H1 (cell line): ENCODE results near the gene MARK1. TPM values are rescaled to one million over a fixed set of nuclear protein-coding genes. Genes with fewer than 3 reads are reported as not detected.

ENCODE experiments used
- CTCF ChIA-PET: fragments of 300-600 bp; sonication (Branson Sonifier 250); formaldehyde crosslinking; loops from one replicate; lab custom pipeline; 2021; ENCODE audit not compliant: partially characterized antibody; lab: Charles Lee
- POLR2A ChIA-PET: fragments of 300-600 bp; sonication (Branson Sonifier 250); formaldehyde crosslinking; loops from one replicate; lab custom pipeline; 2021; ENCODE audit warnings: inconsistent platforms; ENCODE audit not compliant: partially characterized antibody; lab: Charles Lee
- DNase-seq, 2 experiments: peaks; one replicate each; pipeline versions ENCODE4 v3.0.0 to v3.0.0-alpha.2; 2010 to 2022; ENCODE audit warnings: low spot score in 2 of 2, low read depth in 1 of 2, mixed read lengths in 1 of 2
- FAIRE-seq: peaks from 2 replicates; lab custom pipeline; 2011; peaks lifted over from hg19 to GRCh38; lab: Jason Lieb, UNC
- H2AFZ ChIP-seq: 2 replicates; pipeline ENCODE4 v1.8.1; 2012; ENCODE audit warnings: low read length, inconsistent platforms
- H2AK5ac ChIP-seq: 2 replicates; pipeline ENCODE4 v1.6.1; 2013; ENCODE audit warnings: low read depth, low read length
- H2BK120ac ChIP-seq: replicated peaks from 2 replicates; pipeline ENCODE3; 2013; ENCODE audit warnings: low read depth, low read length, inconsistent platforms
- H2BK12ac ChIP-seq: 2 replicates; pipeline ENCODE4 v1.6.1; 2013; ENCODE audit warnings: low read depth, low read length
- H2BK15ac ChIP-seq: 2 replicates; pipeline ENCODE4 v1.6.1; 2013; ENCODE audit warnings: low read length
- H2BK20ac ChIP-seq: 2 replicates; pipeline ENCODE4 v1.6.1; 2013; ENCODE audit warnings: low read length
- H2BK5ac ChIP-seq: 2 replicates; pipeline ENCODE4 v1.6.1; 2013; ENCODE audit warnings: low read depth, low read length
- H3K14ac ChIP-seq: 2 replicates; pipeline ENCODE4 v1.6.1; 2013; ENCODE audit warnings: inconsistent platforms; ENCODE audit not compliant: insufficient read length
- H3K18ac ChIP-seq: 2 replicates; pipeline ENCODE4 v1.6.1; 2013; ENCODE audit warnings: low read length; ENCODE audit errors: extremely low read depth
- H3K23ac ChIP-seq: 2 replicates; pipeline ENCODE4 v1.6.1; 2013; ENCODE audit warnings: inconsistent platforms; ENCODE audit not compliant: insufficient read length
- H3K23me2 ChIP-seq: 2 replicates; pipeline ENCODE4 v1.6.1; 2013; ENCODE audit warnings: low read depth, low read length
- H3K27ac ChIP-seq: 2 replicates; pipeline ENCODE4 v1.6.1; 2011; ENCODE audit warnings: low read depth, low read length, inconsistent platforms
- H3K27me3 ChIP-seq, 4 experiments: replicated peaks in 1 of 4; 1 replicate in 1 of 4; 2 replicates in 3 of 4; pipeline versions ENCODE4 v1.6.1 to v1.8.1; 2011 to 2013; ENCODE audit warnings: low read length in 3 of 4, mild to moderate bottlenecking in 3 of 4, inconsistent platforms in 2 of 4, mixed read lengths in 2 of 4, moderate library complexity in 1 of 4; ENCODE audit not compliant: control insufficient read depth in 3 of 4, insufficient read depth in 3 of 4; ENCODE audit errors: extremely low read depth in 1 of 4
- H3K36me3 ChIP-seq, 4 experiments: 2 replicates each; pipeline versions ENCODE4 v1.6.1 to v1.8.1; 2011 to 2013; ENCODE audit warnings: mild to moderate bottlenecking in 4 of 4, low read length in 3 of 4, moderate library complexity in 2 of 4, control low read depth in 1 of 4, inconsistent platforms in 1 of 4; ENCODE audit not compliant: insufficient read depth in 4 of 4, control insufficient read depth in 2 of 4
- H3K4ac ChIP-seq: replicated peaks from 2 replicates; pipeline ENCODE3; 2013; ENCODE audit warnings: low read length, low read depth, mixed read lengths, inconsistent platforms; ENCODE audit not compliant: insufficient read length
- H3K4me1 ChIP-seq, 4 experiments: replicated peaks in 1 of 4; 1 replicate in 1 of 4; 2 replicates in 3 of 4; pipeline versions ENCODE4 v1.6.1 to v1.8.1; 2011 to 2013; ENCODE audit warnings: low read length in 3 of 4, inconsistent platforms in 2 of 4, mixed read lengths in 1 of 4; ENCODE audit not compliant: insufficient read depth in 4 of 4, control insufficient read depth in 3 of 4
- H3K4me2 ChIP-seq, 2 experiments: 2 replicates each; pipeline versions ENCODE4 v1.6.1 to v1.8.1; 2011 to 2013; ENCODE audit warnings: low read depth in 2 of 2, low read length in 2 of 2, control low read depth in 1 of 2, inconsistent platforms in 1 of 2, mild to moderate bottlenecking in 1 of 2; ENCODE audit not compliant: insufficient read depth in 1 of 2
- H3K4me3 ChIP-seq, 4 experiments: fragments of 200-600, 300-600 bp in 1 of 4; sonication (generic), shearing (Covaris generic), sonication (Bioruptor Twin) in 1 of 4; 2 replicates each; pipeline versions ENCODE4 v1.5.1 to v1.8.1; 2011 to 2016; ENCODE audit warnings: low read length in 4 of 4, low read depth in 3 of 4, control low read depth in 2 of 4, inconsistent platforms in 2 of 4, mild to moderate bottlenecking in 2 of 4, mixed read lengths in 1 of 4, moderate library complexity in 1 of 4; ENCODE audit not compliant: insufficient read depth in 2 of 4; ENCODE audit errors: extremely low read depth in 1 of 4
- H3K56ac ChIP-seq: replicated peaks from 2 replicates; pipeline ENCODE3; 2013; ENCODE audit warnings: low read depth, mild to moderate bottlenecking, mixed read lengths, low read length, inconsistent platforms; ENCODE audit not compliant: insufficient read length
- H3K79me1 ChIP-seq: 2 replicates; pipeline ENCODE4 v1.6.1; 2013; ENCODE audit warnings: low read depth, low read length, control low read depth
- H3K79me2 ChIP-seq, 2 experiments: 2 replicates each; pipeline versions ENCODE4 v1.6.1 to v1.8.1; 2012 to 2013; ENCODE audit warnings: low read length in 2 of 2, mild to moderate bottlenecking in 2 of 2, inconsistent platforms in 1 of 2; ENCODE audit not compliant: insufficient read depth in 2 of 2, control insufficient read depth in 1 of 2
- H3K9ac ChIP-seq, 4 experiments: replicated peaks in 1 of 4; 1 replicate in 1 of 4; 2 replicates in 3 of 4; pipeline versions ENCODE4 v1.6.1 to v1.8.1; 2011 to 2013; ENCODE audit warnings: low read depth in 3 of 4, low read length in 3 of 4, control low read depth in 2 of 4, mild to moderate bottlenecking in 2 of 4, moderate library complexity in 2 of 4, inconsistent platforms in 1 of 4; ENCODE audit errors: extremely low read depth in 1 of 4
- H3K9me3 ChIP-seq, 2 experiments: 2 replicates each; pipeline versions ENCODE4 v1.6.1 to v1.8.1; 2012 to 2013; ENCODE audit warnings: mild to moderate bottlenecking in 2 of 2, moderate library complexity in 2 of 2, control low read depth in 1 of 2, inconsistent platforms in 1 of 2, low read depth in 1 of 2, low read length in 1 of 2, mixed read lengths in 1 of 2; ENCODE audit not compliant: insufficient read depth in 2 of 2
- H4K20me1 ChIP-seq, 2 experiments: replicated peaks in 1 of 2; 2 replicates each; pipeline versions ENCODE3 to v1.8.1; 2011 to 2013; ENCODE audit warnings: inconsistent platforms in 2 of 2, low read length in 2 of 2, mild to moderate bottlenecking in 1 of 2; ENCODE audit not compliant: insufficient read depth in 2 of 2, control insufficient read depth in 1 of 2
- H4K5ac ChIP-seq: 2 replicates; pipeline ENCODE4 v1.6.1; 2013; ENCODE audit warnings: low read length, low read depth, mixed read lengths, inconsistent platforms; ENCODE audit not compliant: insufficient read length
- H4K8ac ChIP-seq: 2 replicates; pipeline ENCODE4 v1.8.0; 2013; ENCODE audit warnings: mild to moderate bottlenecking, moderate library complexity, low read length, inconsistent platforms; ENCODE audit not compliant: insufficient read depth; ENCODE audit errors: extremely low read depth
- H4K91ac ChIP-seq: replicated peaks from 2 replicates; pipeline ENCODE3; 2013; ENCODE audit warnings: low read length, mixed read lengths, inconsistent platforms; ENCODE audit not compliant: insufficient read length
- BACH1 ChIP-seq: IDR thresholded peaks from 2 replicates; pipeline ENCODE4 v1.6.1; 2012; ENCODE audit warnings: low read length, improper control_type of control experiment
- BRCA1 ChIP-seq: IDR thresholded peaks from 2 replicates; pipeline ENCODE4 v1.6.1; 2012; ENCODE audit warnings: low read depth, low read length, improper control_type of control experiment
- CTCF ChIP-seq, 3 experiments: IDR thresholded peaks; 1 replicate in 2 of 3; 2 replicates in 1 of 3; pipeline versions ENCODE4 v1.5.1 to v1.6.1; 2011; ENCODE audit warnings: low read length in 3 of 3, mild to moderate bottlenecking in 3 of 3, inconsistent platforms in 2 of 3, low read depth in 1 of 3, moderate library complexity in 1 of 3; ENCODE audit not compliant: insufficient read depth in 1 of 3; ENCODE audit errors: control extremely low read depth in 1 of 3
- NRF1 ChIP-seq: IDR thresholded peaks from 2 replicates; pipeline ENCODE4 v1.6.1; 2011; ENCODE audit warnings: mild to moderate bottlenecking, low read depth, low read length, improper control_type of control experiment
- POLR2A ChIP-seq, 2 experiments: IDR thresholded peaks; 1 replicate in 1 of 2; 2 replicates in 1 of 2; pipeline ENCODE4 v1.6.1; 2011; ENCODE audit warnings: low read depth in 2 of 2, low read length in 2 of 2, mild to moderate bottlenecking in 2 of 2; ENCODE audit errors: control extremely low read depth in 1 of 2
- RNF2 ChIP-seq: fragments of 200-900, 300-1000 bp; sonication (generic); IDR thresholded peaks from 2 replicates; pipeline ENCODE4 v1.7.1; 2016; ENCODE audit warnings: borderline replicate concordance, low read depth, mild to moderate bottlenecking, antibody characterized with exemption, low read length; ENCODE audit not compliant: poor library complexity, severe bottlenecking; ENCODE audit errors: missing control alignments
- SP2 ChIP-seq: IDR thresholded peaks from 2 replicates; pipeline ENCODE4 v1.6.1; 2012; ENCODE audit warnings: mild to moderate bottlenecking, low read length, inconsistent platforms
- WGBS, 2 experiments: shearing (Covaris generic) in 1 of 2; methylation state at CpG; one replicate each; pipeline versions ENCODE4 v1.1.6 to v1.1.7; 2013 to 2015; ENCODE audit warnings: low lambda C conversion rate in 2 of 2, mixed read lengths in 2 of 2, inconsistent platforms in 1 of 2, low coverage in 1 of 2, missing lambda C conversion rate in 1 of 2; ENCODE audit not compliant: insufficient replicate concordance in 2 of 2, insufficient coverage in 1 of 2, insufficient read length in 1 of 2; ENCODE audit errors: extremely low coverage in 1 of 2, missing lambda C conversion rate in 1 of 2; 5-methylcytosine and 5-hydroxymethylcytosine counted together
- polyA plus RNA-seq, 7 experiments: library from polyadenylated mRNA; depleted of rRNA in 3 of 7; stranded (reverse) in 5 of 7; unstranded in 2 of 7; fragments of >200 nt in 5 of 7; fragments of 200-250 nt in 2 of 7; gene quantifications; 1 replicate in 5 of 7; 2 replicates in 1 of 7; 4 replicates in 1 of 7; pipeline versions ENCODE4 v1.2.1 to v1.2.3, GENCODE V29; 2011 to 2013; ENCODE audit warnings: missing spikeins in 2 of 7, mixed read lengths in 2 of 7
- total RNA-seq: library from RNA; stranded (reverse); fragmentation: NEBNext Ultra II Directional; extraction: Animal tissue kit (Norgen Biotek cat#: 25700); gene quantifications from 2 replicates; pipeline ENCODE4 v1.2.1, GENCODE V29; 2021

The MARK1 gene
- total and polyA plus RNA-seq, 2 of the 8 experiments (the other 6 are each of a cell fraction or from before 2014, with no cell fraction given) = 5.5 to 20.5 TPM

GRCh38 chr1:220485791-220486190, 42.1 kb upstream of the MARK1 start:
- Histone ChIP-seq H4K8ac (no peak overlapping the region), H3K18ac (no peak overlapping the region), H2AK5ac (no peak overlapping the region), H4K20me1 (no peaks in the 10 kb centered on the region), H2BK120ac (no peak overlapping the region), H3K4me2 (no peak overlapping the region), H3K23ac (no peak overlapping the region), H2BK15ac (no peak overlapping the region), H3K27ac (no peak overlapping the region), H3K4me3 (no peak overlapping the region), H4K91ac (no peak overlapping the region), H3K79me2 (no peaks in the 10 kb centered on the region), H3K56ac (no peak overlapping the region), H3K9me3 (no peaks in the 10 kb centered on the region; a peak in 1 of 4 replicates), H3K9ac (no peak overlapping the region), H3K14ac (no peak overlapping the region), H3K4me1 (no peaks in the 10 kb centered on the region), H3K4ac (no peak overlapping the region), H2BK20ac (no peak overlapping the region), H2BK5ac (no peak overlapping the region), H3K79me1 (no peaks in the 10 kb centered on the region), H3K23me2 (no peaks in the 10 kb centered on the region), H2AFZ (no peak overlapping the region), H4K5ac (no peak overlapping the region), H2BK12ac (no peak overlapping the region), H3K36me3 (no peaks in the 10 kb centered on the region), H3K27me3 (no peaks in the 10 kb centered on the region)
- 90% methylated on average over 6 of the region's 6 CpGs; no CpG with 5 or more reads in 1 of the 2 experiments for WGBS, 2 experiments
- ChIA-PET CTCF (interaction anchor here (0.6 to 4.4 kb wide), 14 partner anchors 8 to 267 kb away, joined by 3 to 29 read pairs (median 4); no protein-coding TSS in a partner anchor), POLR2A (no interaction called here)
- TF ChIP-seq POLR2A (IDR thresholded peaks at IDR 0.05; ENCODE audit: control extremely low read depth in 1 of 2, low read depth in 2 of 2, low read length in 2 of 2) (no peak), SP2 (no peak), BACH1 (no peak), BRCA1 (no peak), CTCF (IDR thresholded peaks at IDR 0.05; ENCODE audit: control extremely low read depth in 1 of 3, insufficient read depth in 1 of 3, low read depth in 1 of 3, low read length in 3 of 3) (no peak), RNF2 (no peak), NRF1 (no peak)
- DNase-seq (no peak), FAIRE-seq (no peak)
